NCI-H2107 treated with DMSO at 0.1 percent for 48 hours (cell line): Measurements from ENCODE around the gene CST6.

Source experiments
- DNase-seq: peaks from one replicate; lab custom pipeline; 2025; ENCODE audit not compliant: unreplicated experiment; lab: John Stamatoyannopoulos, UW

CST6 gene

DNA sequence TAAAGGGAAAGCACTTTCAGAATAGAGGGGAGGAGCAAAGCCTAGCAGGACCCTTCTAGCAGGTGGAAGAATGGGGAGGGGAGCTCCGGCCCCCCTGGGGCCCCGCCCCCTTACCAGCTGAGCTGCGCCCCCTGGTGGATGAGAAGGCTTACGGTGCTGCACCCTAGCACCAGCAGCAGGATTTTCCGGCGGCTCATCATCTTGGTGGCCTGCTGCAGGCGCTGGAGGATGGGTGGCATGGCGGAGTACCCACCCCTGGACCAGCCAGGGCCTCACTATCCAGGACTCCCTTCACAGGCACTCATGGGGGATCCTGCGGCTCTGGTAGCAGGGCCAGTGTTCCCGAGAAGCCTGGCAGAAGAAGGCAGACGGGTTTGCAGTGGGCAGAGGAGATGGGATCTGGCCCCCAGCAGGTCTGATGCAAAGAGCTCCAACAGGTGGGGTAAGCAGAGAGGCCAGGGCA lies 33.4 kb downstream of the CST6 start:
- DNase-seq = peak; percentile 26

DNA sequence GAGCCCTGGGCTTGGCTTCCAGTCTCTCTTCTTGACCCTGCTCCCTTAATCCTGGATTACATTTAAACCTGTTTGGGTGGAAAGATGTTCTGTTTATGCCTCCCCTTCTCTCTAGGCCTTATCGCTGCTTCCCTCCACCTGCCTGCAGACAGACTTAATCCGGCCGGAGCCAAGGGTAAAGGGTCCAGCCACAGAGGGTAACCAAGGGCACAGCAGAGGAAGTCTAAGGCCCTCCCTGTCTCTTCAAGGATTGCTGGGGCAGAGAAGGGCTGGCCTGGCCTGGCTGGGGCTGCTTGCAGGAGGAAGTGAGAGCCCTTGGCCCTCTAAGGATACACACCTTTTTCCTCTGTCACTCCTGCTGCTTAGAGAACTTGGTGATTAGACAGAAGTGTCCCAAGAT lies 35.1 kb downstream of the CST6 start:
- no peak for DNase-seq

DNA sequence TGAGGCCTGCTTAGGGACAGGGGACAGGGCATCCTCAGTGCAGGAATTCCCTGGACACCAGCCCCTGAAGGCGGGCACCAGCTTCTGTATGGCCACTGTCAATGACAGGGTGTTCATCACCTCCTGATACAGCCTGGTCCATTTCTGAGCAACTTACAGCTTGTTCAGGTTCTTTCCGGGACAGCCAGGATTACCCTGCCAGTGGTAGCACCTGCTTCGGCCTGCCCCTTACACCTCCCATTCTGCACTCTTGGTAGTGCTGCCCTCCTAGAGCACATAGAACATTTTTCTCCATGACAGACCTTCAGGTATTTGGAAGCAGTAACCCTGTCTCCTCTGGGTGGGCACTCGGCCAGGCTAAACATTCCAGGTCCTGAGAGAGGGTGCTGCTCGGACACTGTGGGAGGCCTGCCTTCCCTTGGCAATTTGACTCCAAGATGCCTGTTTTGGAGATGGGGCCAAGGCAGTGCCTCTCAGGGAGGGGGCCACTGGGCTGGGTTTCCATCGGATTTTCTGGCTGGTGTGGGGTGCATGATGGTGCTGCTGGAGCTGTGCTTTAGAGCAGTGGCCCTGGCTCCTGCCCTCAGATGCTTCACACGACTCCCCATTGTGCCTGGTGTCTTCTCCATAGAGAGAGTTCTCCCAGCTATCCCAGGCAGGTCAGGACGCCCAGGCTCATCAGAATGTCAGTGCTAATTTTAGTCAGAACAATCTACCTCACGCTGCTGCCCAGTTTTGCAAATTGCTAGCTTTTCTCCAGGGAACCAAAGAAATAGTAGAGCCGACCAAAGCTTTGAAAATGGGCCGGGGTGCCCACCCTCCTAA lies 35.9 kb downstream of the CST6 start:
- DNase-seq = no peak

DNA sequence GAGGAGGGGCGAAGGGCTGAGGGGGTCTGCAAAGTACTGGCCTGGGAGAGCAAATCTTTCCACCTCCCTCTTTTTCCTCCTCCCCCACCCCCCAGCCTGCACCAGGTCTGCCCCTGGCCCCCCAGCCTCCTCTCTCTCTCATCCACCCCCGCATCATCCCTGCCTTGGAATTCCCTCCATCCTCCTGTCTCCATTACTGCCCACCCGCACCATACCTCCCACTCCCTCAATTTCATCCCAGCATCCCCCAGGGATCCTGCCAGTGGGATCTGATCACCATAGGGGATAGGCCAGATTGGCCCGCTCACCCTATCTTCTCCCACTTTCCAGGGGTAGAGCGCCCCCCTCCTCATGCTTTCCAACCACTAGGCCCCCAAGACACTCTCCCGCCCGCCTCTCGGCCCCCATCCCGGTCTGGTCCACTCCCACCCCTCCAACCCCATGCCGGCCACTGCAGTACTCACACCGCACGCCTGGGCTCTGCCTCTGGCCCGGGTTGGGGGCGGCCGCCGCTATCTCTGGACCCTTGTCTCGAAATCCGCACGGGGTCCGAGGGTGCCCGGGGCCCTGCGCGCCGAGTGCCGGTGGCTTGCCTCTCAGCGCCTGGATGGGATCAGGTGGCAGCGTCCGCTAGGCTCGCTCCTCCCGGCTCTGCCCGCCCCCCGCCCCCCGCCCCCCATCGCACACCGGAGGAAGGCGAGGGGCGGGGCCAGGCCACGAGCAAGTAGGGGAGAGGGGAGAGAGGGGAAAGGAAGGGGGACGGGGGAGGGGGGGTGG lies 36.9 kb downstream of the CST6 start, which contains the start of gene GAL3ST3:
GAL3ST3 (minus strand) TSS at position 615 of the 777 bp plus-strand sequence. CDS start 3,746 bp downstream, outside the sequence.
- DNase-seq = no peak

DNA sequence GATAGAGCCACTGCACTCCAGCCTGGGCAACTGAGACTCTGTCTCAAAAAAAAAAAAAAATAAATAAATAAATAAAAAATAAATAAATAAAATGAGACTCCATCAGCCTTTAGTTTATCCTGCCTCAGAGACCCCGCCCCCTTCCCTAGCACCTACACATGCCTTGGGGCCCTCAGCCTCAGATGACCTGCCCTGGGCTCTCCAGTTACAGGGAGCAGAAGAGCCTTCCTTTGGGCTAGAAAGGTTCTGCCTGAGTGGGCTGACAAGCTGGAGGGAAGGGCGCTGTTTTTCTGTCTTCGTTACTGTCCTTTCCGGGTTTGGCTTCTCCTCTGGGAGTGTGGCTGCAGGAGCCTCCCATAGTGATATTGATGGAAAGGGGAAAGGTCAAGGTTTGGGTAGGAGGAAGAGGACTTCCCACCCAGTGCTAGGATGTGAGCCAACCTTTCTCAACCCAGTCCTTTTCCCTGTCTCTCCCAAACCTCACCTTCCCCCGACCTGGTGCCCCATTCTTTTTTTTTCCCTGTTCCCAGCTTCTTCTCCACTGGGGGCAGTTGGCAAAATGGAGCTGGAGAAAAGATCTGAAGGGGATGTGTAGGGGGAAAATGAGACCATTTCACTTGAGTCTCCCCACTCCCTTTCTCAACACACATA lies 38.9 kb downstream of the CST6 start:
- peak; percentile 33 for DNase-seq

DNA sequence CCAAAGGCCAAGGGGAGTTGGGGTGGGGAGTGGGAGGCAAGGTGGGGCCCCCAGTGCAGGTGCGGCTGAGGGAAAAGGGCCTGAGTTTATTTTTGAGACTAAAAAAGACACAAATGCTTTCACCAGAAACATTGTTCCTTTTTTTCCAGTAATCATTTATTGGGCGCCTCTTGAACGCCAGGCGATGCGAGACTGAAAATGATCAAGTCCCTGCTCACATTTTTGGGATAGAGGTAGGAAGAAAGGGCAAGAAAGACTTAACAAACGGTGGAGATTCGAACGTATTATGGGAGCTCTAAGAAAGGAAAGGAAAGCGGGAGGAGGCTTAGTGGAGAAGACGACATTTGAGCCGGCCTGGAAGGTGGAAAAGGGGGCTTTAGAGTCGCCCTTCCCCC lies 39.6 kb downstream of the CST6 start:
- DNase-seq = no peak

DNA sequence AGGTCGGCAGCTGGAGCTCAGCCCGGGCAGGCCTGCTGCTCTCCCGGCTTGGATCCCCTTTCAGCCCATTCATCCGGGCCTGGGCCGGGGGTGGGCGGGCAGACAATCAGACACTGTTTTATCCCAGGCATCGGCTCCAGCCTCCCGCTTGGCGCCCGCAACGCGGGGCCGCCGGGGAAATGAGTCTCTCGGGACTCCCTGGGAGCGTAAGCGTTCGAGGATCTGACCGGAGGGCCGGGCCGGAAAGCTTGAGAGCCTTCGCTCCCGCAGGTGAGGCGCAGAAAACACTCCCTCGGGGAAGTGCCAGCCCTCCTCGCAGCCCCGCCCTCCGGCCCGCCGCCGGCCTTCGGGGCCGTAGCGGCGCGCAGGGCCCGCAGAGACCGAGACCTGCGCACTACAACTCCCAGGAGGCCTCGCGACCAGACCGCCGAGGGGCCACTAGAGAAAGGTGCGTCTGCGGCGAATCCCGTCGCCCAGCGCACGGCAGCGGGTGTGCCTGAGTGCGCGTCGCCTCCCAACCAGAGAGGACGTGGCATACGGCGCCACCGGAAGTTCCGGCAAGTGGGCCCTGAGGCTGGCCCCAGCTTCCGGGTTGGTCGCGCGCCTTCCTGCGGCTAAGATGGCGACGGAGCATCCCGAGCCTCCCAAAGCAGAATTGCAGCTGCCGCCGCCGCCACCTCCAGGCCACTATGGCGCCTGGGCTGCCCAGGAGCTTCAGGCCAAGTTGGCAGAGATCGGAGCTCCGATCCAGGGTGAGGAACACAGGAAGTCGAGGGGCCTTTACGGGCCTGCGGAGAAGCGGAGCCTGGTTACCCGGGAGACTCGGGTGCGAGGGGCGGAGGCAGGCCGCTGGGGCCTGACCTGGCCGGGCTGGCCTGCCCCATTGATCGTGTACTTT lies 40.2 kb downstream of the CST6 start, which contains the start of gene SF3B2:
SF3B2 (plus strand) TSS at position 599 of the 898 bp plus-strand sequence; CDS start at position 620, 21 bp downstream.
- peak; percentile 93 for DNase-seq

DNA sequence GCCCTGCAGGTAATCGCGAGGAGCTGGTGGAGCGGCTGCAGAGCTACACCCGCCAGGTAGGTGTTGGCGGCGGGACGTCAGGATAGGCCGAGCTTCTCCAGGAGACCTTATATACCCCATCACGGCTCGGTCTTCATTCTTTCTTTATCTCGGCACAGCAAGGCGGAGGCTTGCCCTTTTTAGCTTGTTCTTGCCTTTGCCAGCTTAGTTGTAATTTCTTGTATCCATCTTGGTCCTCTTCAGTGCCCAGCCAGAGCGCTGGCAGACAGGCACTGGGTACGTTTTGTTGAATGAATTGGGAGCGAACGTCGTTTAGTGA lies 40.8 kb downstream of the CST6 start:
- no peak for DNase-seq

DNA sequence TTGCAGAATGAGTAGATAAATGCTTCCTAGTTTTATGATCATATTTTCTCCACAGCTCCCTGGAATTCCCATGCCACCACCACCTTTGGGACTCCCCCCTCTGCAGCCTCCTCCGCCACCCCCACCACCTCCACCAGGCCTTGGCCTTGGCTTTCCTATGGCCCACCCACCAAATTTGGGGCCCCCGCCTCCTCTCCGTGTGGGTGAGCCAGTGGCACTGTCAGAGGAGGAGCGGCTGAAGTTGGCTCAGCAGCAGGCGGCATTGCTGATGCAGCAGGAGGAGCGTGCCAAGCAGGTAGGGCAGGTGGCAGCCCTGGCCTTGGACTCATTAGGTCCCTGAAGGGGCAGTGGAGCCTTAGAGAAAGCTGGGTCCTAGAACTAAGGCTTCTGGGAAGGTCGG lies 43.2 kb downstream of the CST6 start:
- DNase-seq = no peak

DNA sequence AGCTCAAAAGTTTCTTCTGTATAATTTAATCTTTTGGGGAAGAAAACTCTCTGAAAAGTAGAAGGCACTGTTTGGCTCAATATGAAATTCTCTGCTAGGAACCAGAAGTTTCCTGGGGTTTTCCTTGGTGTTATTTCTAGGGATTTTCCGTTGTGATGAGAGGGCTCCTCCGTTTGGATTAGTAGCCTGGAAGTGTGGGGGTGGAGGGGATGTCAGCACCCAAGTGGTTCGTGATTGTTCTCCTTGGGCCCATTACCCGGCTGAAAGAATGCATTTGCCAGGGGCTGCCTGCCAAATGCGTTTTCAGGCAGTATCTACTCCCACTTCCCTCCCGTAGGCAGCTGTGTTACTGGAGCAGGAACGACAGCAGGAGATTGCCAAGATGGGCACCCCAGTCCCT lies 44.7 kb downstream of the CST6 start:
- no peak for DNase-seq

DNA sequence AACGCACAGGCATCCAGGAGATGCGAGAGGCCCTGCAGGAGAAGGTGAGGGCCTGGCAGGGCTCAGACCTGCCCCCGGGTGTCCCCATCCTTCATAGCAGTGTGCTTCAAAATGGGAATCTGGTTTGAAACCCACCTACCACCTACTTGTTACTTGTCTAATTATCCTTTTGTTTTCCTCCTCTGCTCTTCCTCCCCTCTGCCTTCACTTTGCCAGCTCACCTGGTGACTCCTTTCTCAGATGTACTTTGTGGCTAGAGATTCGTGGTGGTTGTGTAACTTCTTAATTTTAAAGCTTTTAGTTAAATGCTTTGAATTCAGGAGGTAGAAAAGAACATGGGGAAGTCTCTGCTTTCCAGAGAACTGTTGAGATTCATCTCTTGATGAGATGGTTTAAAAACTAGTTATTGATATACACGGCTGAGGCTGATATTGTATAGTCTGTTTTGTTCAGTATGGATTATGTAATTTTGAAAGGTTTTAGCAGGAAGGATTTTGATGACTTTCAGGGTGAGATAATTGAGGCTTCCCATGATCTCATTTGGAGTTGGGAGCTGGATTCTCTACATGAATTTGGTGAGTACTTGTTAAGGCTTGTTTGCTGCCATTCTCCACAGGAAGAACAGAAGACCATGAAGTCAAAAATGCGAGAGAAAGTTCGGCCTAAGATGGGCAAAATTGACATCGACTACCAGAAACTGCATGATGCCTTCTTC lies 48.3 kb downstream of the CST6 start:
- no peak for DNase-seq

DNA sequence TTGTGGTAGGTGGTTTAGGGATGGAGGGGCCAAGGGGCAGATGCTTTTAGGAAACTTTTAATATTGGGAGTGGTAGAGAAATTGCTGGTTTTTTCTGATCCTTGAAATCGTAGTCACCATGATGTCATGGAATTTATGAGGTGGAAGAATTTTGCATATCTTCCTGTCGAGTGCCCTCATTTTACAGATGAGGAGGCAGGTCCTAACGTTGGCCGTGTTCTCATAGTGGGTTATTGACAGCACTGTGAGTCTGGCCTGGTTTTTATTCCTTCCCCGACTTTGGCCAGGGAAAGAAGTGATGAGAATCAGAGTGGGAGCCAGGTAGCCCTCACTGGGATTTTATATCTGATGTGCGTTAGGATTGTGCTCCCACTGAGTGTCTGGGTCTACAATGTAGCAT lies 49.5 kb downstream of the CST6 start:
- no peak for DNase-seq

DNA sequence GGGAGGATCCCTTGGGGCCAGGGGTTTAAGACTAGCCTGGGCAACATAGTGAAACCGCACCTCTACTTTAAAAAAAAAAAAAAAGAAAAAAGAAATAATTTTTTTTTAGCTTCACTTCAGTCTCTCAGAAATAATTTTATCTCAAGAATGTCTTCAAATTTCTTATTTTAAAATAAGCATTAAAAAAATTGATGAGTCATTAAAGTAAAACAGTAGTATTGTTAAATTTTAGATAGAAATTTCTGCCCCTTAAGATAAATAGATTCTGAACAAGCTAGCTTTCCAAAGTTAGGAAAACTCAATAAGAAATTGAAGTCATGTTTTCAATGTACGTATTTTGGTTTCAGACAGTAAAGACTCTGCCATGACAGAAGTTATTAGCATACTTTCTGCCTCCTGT lies 50.6 kb downstream of the CST6 start:
- DNase-seq = no peak
